ENCODE results near the gene PRKCB. TPM values are rescaled to one million over a fixed set of nuclear protein-coding genes. Genes with fewer than 3 reads are reported as not detected.

Gene PRKCB
- total and polyA plus RNA-seq, 2 of the 8 experiments (the other 6 are each of a cell fraction or from before 2014, with no cell fraction given), result 7.1 to 12.1 TPM

- Histone ChIP-seq H3K27ac (ENCODE audit: low read depth, low read length) (no peak overlapping the region), H4K91ac (replicated peaks; ENCODE audit: insufficient read length, low read length) (no peak overlapping the region), H3K4me3 (ENCODE audit: extremely low read depth in 1 of 4, insufficient read depth in 2 of 4, low read depth in 3 of 4, low read length in 4 of 4) (no peak overlapping the region), H3K56ac (replicated peaks; ENCODE audit: insufficient read length, low read depth, low read length) (no peak overlapping the region), H4K20me1 (replicated peaks in 1 of 2; ENCODE audit: control insufficient read depth in 1 of 2, insufficient read depth in 2 of 2, low read length in 2 of 2) (peaks cover 0 to 2% of the 10 kb centered on the region in 2 experiments), H2BK20ac (ENCODE audit: low read length) (no peak overlapping the region), H3K4ac (replicated peaks; ENCODE audit: insufficient read length, low read depth, low read length) (no peak overlapping the region), H3K27me3 (replicated peaks in 1 of 4; ENCODE audit: control insufficient read depth in 3 of 4, extremely low read depth in 1 of 4, insufficient read depth in 3 of 4, low read length in 3 of 4) (no peaks in the 10 kb centered on the region), H3K9me3 (ENCODE audit: insufficient read depth in 2 of 2, low read depth in 1 of 2, low read length in 1 of 2) (no peaks in the 10 kb centered on the region), H2AK5ac (ENCODE audit: low read depth, low read length) (no peak overlapping the region), H3K79me2 (ENCODE audit: control insufficient read depth in 1 of 2, insufficient read depth in 2 of 2, low read length in 2 of 2) (no peaks in the 10 kb centered on the region), H3K14ac (ENCODE audit: insufficient read length) (no peak overlapping the region), H4K8ac (ENCODE audit: extremely low read depth, insufficient read depth, low read length) (no peak overlapping the region; the same call in 1 of the 2 replicates), H3K79me1 (ENCODE audit: low read depth, low read length) (no peaks in the 10 kb centered on the region), H2BK15ac (ENCODE audit: low read length) (no peak overlapping the region; the same call in 1 of the 2 replicates), H3K4me1 (replicated peaks in 1 of 4; ENCODE audit: control insufficient read depth in 3 of 4, insufficient read depth in 4 of 4, low read length in 3 of 4) (peaks cover 0 to 9% (median 3%) of the 10 kb centered on the region in 4 experiments; a peak in 2 of 7 replicates), H3K4me2 (ENCODE audit: insufficient read depth in 1 of 2, low read depth in 2 of 2, low read length in 2 of 2) (no peak overlapping the region), H3K23ac (ENCODE audit: insufficient read length) (no peak overlapping the region), H3K18ac (ENCODE audit: extremely low read depth, low read length) (no peak overlapping the region), H2AFZ (ENCODE audit: low read length) (no peak overlapping the region), H3K36me3 (ENCODE audit: control insufficient read depth in 2 of 4, insufficient read depth in 4 of 4, low read length in 3 of 4) (no peaks in the 10 kb centered on the region), H2BK12ac (ENCODE audit: low read depth, low read length) (no peak overlapping the region), H2BK5ac (ENCODE audit: low read depth, low read length) (no peak overlapping the region), H3K23me2 (ENCODE audit: low read depth, low read length) (no peaks in the 10 kb centered on the region), H3K9ac (replicated peaks in 1 of 4; ENCODE audit: extremely low read depth in 1 of 4, low read depth in 3 of 4, low read length in 3 of 4) (no peak overlapping the region), H2BK120ac (replicated peaks; ENCODE audit: low read depth, low read length) (no peak overlapping the region), H4K5ac (ENCODE audit: insufficient read length, low read depth, low read length) (no peak overlapping the region)
- WGBS, 2 experiments (ENCODE audit: extremely low coverage in 1 of 2, insufficient coverage in 1 of 2, insufficient read length in 1 of 2, insufficient replicate concordance in 2 of 2, low coverage in 1 of 2, low lambda C conversion rate in 2 of 2, missing lambda C conversion rate in 1 of 2), result 85% methylated on average over 3 of the region's 3 CpGs; no CpG with 5 or more reads in 1 of the 2 experiments
- ChIA-PET CTCF (ENCODE audit: partially characterized antibody) (interaction anchor here (1.1 kb wide), 1 partner anchor 33 kb away, joined by 3 read pairs; no protein-coding TSS in a partner anchor), POLR2A (ENCODE audit: partially characterized antibody) (no interaction called here)
- FAIRE-seq, result no peak
- no peak for DNase-seq (ENCODE audit: low read depth in 1 of 2, low spot score in 2 of 2)
- TF ChIP-seq RNF2 (IDR thresholded peaks at IDR 0.05; ENCODE audit: borderline replicate concordance, low read depth, low read length, missing control alignments, poor library complexity, severe bottlenecking) (no peak), CEBPB (IDR thresholded peaks at IDR 0.05; ENCODE audit: low read depth, low read length) (no peak), KDM5A (IDR thresholded peaks at IDR 0.05; ENCODE audit: low read length) (no peak), EP300 (IDR thresholded peaks at IDR 0.05; ENCODE audit: borderline replicate concordance in 1 of 2, low read depth in 2 of 2, low read length in 2 of 2) (no peak), FOSL1 (IDR thresholded peaks at IDR 0.05; ENCODE audit: insufficient read depth, low read depth, low read length) (no peak), ASH2L (IDR thresholded peaks at IDR 0.05; ENCODE audit: low read length) (no peak)
- TF ChIP-seq, protein P1, sequence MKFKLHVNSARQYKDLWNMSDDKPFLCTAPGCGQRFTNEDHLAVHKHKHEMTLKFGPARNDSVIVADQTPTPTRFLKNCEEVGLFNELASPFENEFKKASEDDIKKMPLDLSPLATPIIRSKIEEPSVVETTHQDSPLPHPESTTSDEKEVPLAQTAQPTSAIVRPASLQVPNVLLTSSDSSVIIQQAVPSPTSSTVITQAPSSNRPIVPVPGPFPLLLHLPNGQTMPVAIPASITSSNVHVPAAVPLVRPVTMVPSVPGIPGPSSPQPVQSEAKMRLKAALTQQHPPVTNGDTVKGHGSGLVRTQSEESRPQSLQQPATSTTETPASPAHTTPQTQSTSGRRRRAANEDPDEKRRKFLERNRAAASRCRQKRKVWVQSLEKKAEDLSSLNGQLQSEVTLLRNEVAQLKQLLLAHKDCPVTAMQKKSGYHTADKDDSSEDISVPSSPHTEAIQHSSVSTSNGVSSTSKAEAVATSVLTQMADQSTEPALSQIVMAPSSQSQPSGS (IDR thresholded peaks at IDR 0.05; ENCODE audit: low read length), result no peak
Observed at GRCh38 chr16:23976524-23976923, 140.7 kb downstream of the PRKCB start.
